Thyroid gland (tissue), 4 donors: ENCODE results near the gene COL25A1.
"Not testable (repeated sequence)": the region's sequence is repeated elsewhere in the genome, so short reads cannot be mapped to it uniquely, and the experiment has no call there.

ENCODE experiments used
- CTCF ChIP-seq, 6 experiments: fragments of 200-600 bp in 3 of 6; fragments of 450-650 bp in 3 of 6; sonication (generic) in 3 of 6; IDR thresholded peaks; one replicate each; pipeline ENCODE4 v1.5.1; 2016 to 2019; ENCODE audit warnings: antibody characterized with exemption in 6 of 6, mild to moderate bottlenecking in 2 of 6, inconsistent platforms in 1 of 6, moderate library complexity in 1 of 6
- POLR2A ChIP-seq, 2 donors: fragments of 450-650 bp; IDR thresholded peaks; one replicate each; pipeline ENCODE4 v1.6.1; 2017; ENCODE audit warnings: antibody characterized with exemption in 2 of 2, mild to moderate bottlenecking in 2 of 2, moderate library complexity in 1 of 2

GRCh38 chr4:109108215-109108614 is 194.2 kb downstream of the COL25A1 start:
- not testable (repeated sequence) for TF ChIP-seq CTCF, POLR2A (IDR thresholded peaks at IDR 0.05)
